Cardiac septum (tissue), 1 donor: ENCODE results near the gene SERPINI2. TPM values are rescaled to one million over a fixed set of nuclear protein-coding genes. Genes with fewer than 3 reads are reported as not detected.

Experiments used
- DNase-seq: peaks from one replicate; pipeline ENCODE4 v3.0.0-alpha.2; 2020; ENCODE audit warnings: low spot score
- intact Hi-C: fragments of 100-400 bp; cut with DNase I; formaldehyde crosslinking; loops from one replicate; pipeline ENCODE4 v1.14.0; 2022
- long read RNA-seq: library from polyadenylated mRNA; unstranded; transcript quantifications from one replicate; pipeline ENCODE4 v2.0.0, GENCODE V29; 2021
- total RNA-seq: library from RNA; stranded (reverse); fragmentation: NEBNext Ultra II Directional; extraction: Animal tissue kit (Norgen Biotek cat#: 25700); gene quantifications from one replicate; pipeline ENCODE4 v1.2.1, GENCODE V29; 2021
- donor health status: DM: no; HTN: no; CAD: no.

The SERPINI2 gene
- total RNA-seq = 0.46 TPM
- long read RNA-seq = 0 reads

- no peak for DNase-seq
- intact Hi-C loops = no loop called here
Measured at GRCh38 chr3:167473863-167474262, at the start of gene SERPINI2. TSS of gene SERPINI2 (minus strand) at chr3:167474042. CDS start at chr3:167471834, 2,208 bp downstream.

GRCh38 chr3:167521006-167521355 is 47.1 kb upstream of the SERPINI2 start:
- intact Hi-C loops = no loop called here
- no peak for DNase-seq

- DNase-seq = no peak
- intact Hi-C loops = no loop called here
Measured at GRCh38 chr3:167520266-167521005, 46.6 kb upstream of the SERPINI2 start.

GRCh38 chr3:167507954-167508353 is 34.1 kb upstream of the SERPINI2 start:
- no peak for DNase-seq
- intact Hi-C loops = no loop called here

- no peak for DNase-seq
- intact Hi-C loops = no loop called here
Measured at GRCh38 chr3:167502401-167502800, 28.6 kb upstream of the SERPINI2 start.

- no peak for DNase-seq
Measured at GRCh38 chr3:167501941-167502340, 28.1 kb upstream of the SERPINI2 start.

GRCh38 chr3:167497903-167498302 is 24.1 kb upstream of the SERPINI2 start:
- intact Hi-C loops = no loop called here
- no peak for DNase-seq

More at GRCh38 chr3:167501941-167502340, 28.1 kb upstream of the SERPINI2 start:
- intact Hi-C loops = no loop called here

GRCh38 chr3:167493244-167493643 is 19.4 kb upstream of the SERPINI2 start:
- intact Hi-C loops = no loop called here

GRCh38 chr3:167491621-167492020 is 17.8 kb upstream of the SERPINI2 start:
- intact Hi-C loops = no loop called here
- no peak for DNase-seq

More at GRCh38 chr3:167493244-167493643, 19.4 kb upstream of the SERPINI2 start:
- DNase-seq = no peak

GRCh38 chr3:167489571-167489970 is 15.7 kb upstream of the SERPINI2 start:
- DNase-seq = no peak
- intact Hi-C loops = no loop called here

GRCh38 chr3:167487556-167487955 is 13.7 kb upstream of the SERPINI2 start:
- intact Hi-C loops = no loop called here
- DNase-seq = no peak

GRCh38 chr3:167484551-167484950 is 10.7 kb upstream of the SERPINI2 start:
- intact Hi-C loops = no loop called here

GRCh38 chr3:167483708-167484475 is 10.1 kb upstream of the SERPINI2 start:
- intact Hi-C loops = no loop called here
- DNase-seq = no peak

More at GRCh38 chr3:167484551-167484950, 10.7 kb upstream of the SERPINI2 start:
- DNase-seq = no peak

GRCh38 chr3:167481164-167481563 is 7.3 kb upstream of the SERPINI2 start:
- no peak for DNase-seq
- intact Hi-C loops = no loop called here

- intact Hi-C loops = no loop called here
Measured at GRCh38 chr3:167480748-167481147, 6.9 kb upstream of the SERPINI2 start.

GRCh38 chr3:167469381-167469780 is 4.5 kb downstream of the SERPINI2 start:
- no peak for DNase-seq
- intact Hi-C loops = no loop called here

More at GRCh38 chr3:167480748-167481147, 6.9 kb upstream of the SERPINI2 start:
- DNase-seq = no peak

GRCh38 chr3:167467848-167468611 is 5.8 kb downstream of the SERPINI2 start:
- intact Hi-C loops = no loop called here
- no peak for DNase-seq

GRCh38 chr3:167466966-167467365 is 6.9 kb downstream of the SERPINI2 start:
- DNase-seq = no peak

GRCh38 chr3:167456157-167456799 is 17.6 kb downstream of the SERPINI2 start:
- intact Hi-C loops = no loop called here
- DNase-seq = no peak

More at GRCh38 chr3:167466966-167467365, 6.9 kb downstream of the SERPINI2 start:
- intact Hi-C loops = no loop called here

GRCh38 chr3:167453815-167454214 is 20.0 kb downstream of the SERPINI2 start:
- intact Hi-C loops = no loop called here
- DNase-seq = no peak
